ENCODE measurements around the gene FAM200A.

FAM200A gene

GRCh38 chr7:99499721-99500636, 51.9 kb downstream of the FAM200A start, which contains the start of gene ZNF394:
ZNF394 (minus strand) TSS chr7:99500281; CDS start chr7:99500093, 188 bp downstream.
- FAIRE-seq: no peak

- FAIRE-seq: no peak
Observed at GRCh38 chr7:99499371-99499720, 52.6 kb downstream of the FAM200A start.

GRCh38 chr7:99498546-99498944, 53.4 kb downstream of the FAM200A start:
- no peak for FAIRE-seq

GRCh38 chr7:99497766-99498545, 54.0 kb downstream of the FAM200A start:
- FAIRE-seq: no peak

Measured in endometrium (tissue), 2 donors.